H9 (cell line): Measurements from ENCODE around the gene LMO1. TPM values are rescaled to one million over a fixed set of nuclear protein-coding genes. Genes with fewer than 3 reads are reported as not detected.

Experiments used
- DNase-seq: peaks from one replicate; pipeline ENCODE4 v3.0.0-alpha.2; 2017
- H2AFZ ChIP-seq: one replicate; pipeline ENCODE4 v1.6.1; 2013; ENCODE audit warnings: mild to moderate bottlenecking, low read length, control low read depth, moderate library complexity
- H2AK5ac ChIP-seq: 2 replicates; pipeline ENCODE4 v1.6.1; 2013; ENCODE audit warnings: low read length, control low read depth, mixed read lengths; ENCODE audit not compliant: insufficient read length
- H2BK120ac ChIP-seq: one replicate; pipeline ENCODE4 v1.6.1; 2013; ENCODE audit warnings: low read depth, mild to moderate bottlenecking, low read length, control low read depth, inconsistent platforms; ENCODE audit not compliant: poor library complexity, severe bottlenecking
- H2BK12ac ChIP-seq: 2 replicates; pipeline ENCODE4 v1.6.1; 2013; ENCODE audit warnings: low read length, control low read depth, mixed read lengths, low read depth; ENCODE audit not compliant: insufficient read length
- H2BK15ac ChIP-seq: 2 replicates; pipeline ENCODE4 v1.6.1; 2013; ENCODE audit warnings: low read depth, low read length, control low read depth
- H2BK20ac ChIP-seq: one replicate; pipeline ENCODE4 v1.6.1; 2013; ENCODE audit warnings: low read depth, mild to moderate bottlenecking, low read length, control low read depth, inconsistent platforms; ENCODE audit not compliant: poor library complexity, severe bottlenecking
- H2BK5ac ChIP-seq: 2 replicates; pipeline ENCODE4 v1.6.1; 2013; ENCODE audit warnings: low read length, control low read depth, mixed read lengths; ENCODE audit not compliant: insufficient read length
- H3K14ac ChIP-seq: 2 replicates; pipeline ENCODE4 v1.6.1; 2013; ENCODE audit warnings: low read length, control low read depth; ENCODE audit not compliant: insufficient read depth
- H3K18ac ChIP-seq: 2 replicates; pipeline ENCODE4 v1.6.1; 2013; ENCODE audit warnings: low read depth, mild to moderate bottlenecking, mixed read lengths, low read length, control low read depth; ENCODE audit not compliant: insufficient read length
- H3K23ac ChIP-seq: 2 replicates; pipeline ENCODE4 v1.6.1; 2013; ENCODE audit warnings: low read length, control low read depth, mixed read lengths, low read depth; ENCODE audit not compliant: insufficient read length
- H3K23me2 ChIP-seq: 2 replicates; pipeline ENCODE4 v1.6.1; 2013; ENCODE audit warnings: low read depth, mild to moderate bottlenecking, mixed read lengths, low read length, control low read depth; ENCODE audit not compliant: insufficient read length, poor library complexity, severe bottlenecking
- H3K27ac ChIP-seq: 2 replicates; pipeline ENCODE4 v1.5.1; 2013; ENCODE audit warnings: low read length, control low read depth, mixed read lengths, low read depth; ENCODE audit not compliant: insufficient read length
- H3K27me3 ChIP-seq: 2 replicates; pipeline ENCODE4 v1.6.1; 2013; ENCODE audit warnings: low read length, control low read depth, inconsistent platforms; ENCODE audit not compliant: insufficient read depth
- H3K4ac ChIP-seq: 2 replicates; pipeline ENCODE4 v1.6.1; 2013; ENCODE audit warnings: low read depth, mild to moderate bottlenecking, control low read depth, inconsistent platforms, low read length, moderate library complexity
- H3K4me1 ChIP-seq: 2 replicates; pipeline ENCODE4 v1.6.1; 2013; ENCODE audit warnings: low read length, control low read depth, inconsistent platforms; ENCODE audit not compliant: insufficient read depth
- H3K4me2 ChIP-seq: 2 replicates; pipeline ENCODE4 v1.6.1; 2013; ENCODE audit warnings: low read length, control low read depth, mixed read lengths; ENCODE audit not compliant: insufficient read length, insufficient read depth
- H3K56ac ChIP-seq: 2 replicates; pipeline ENCODE4 v1.6.1; 2013; ENCODE audit warnings: low read depth, mild to moderate bottlenecking, mixed read lengths, low read length, control low read depth; ENCODE audit not compliant: insufficient read length
- H3K79me1 ChIP-seq: 2 replicates; pipeline ENCODE4 v1.6.1; 2013; ENCODE audit warnings: low read depth, mild to moderate bottlenecking, moderate library complexity, low read length, control low read depth, inconsistent platforms; ENCODE audit not compliant: insufficient read depth, poor library complexity, severe bottlenecking
- H3K79me2 ChIP-seq: 2 replicates; pipeline ENCODE4 v1.6.1; 2013; ENCODE audit warnings: low read length, control low read depth, inconsistent platforms; ENCODE audit not compliant: insufficient read depth
- H3K9ac ChIP-seq: 2 replicates; pipeline ENCODE4 v1.6.1; 2013; ENCODE audit warnings: low read length, control low read depth, mixed read lengths; ENCODE audit not compliant: insufficient read length; ENCODE audit errors: extremely low read depth
- H3K9me3 ChIP-seq: one replicate; pipeline ENCODE4 v1.6.1; 2013; ENCODE audit warnings: low read depth, low read length, inconsistent platforms; ENCODE audit not compliant: control insufficient read depth
- H3T11ph ChIP-seq: one replicate; pipeline ENCODE4 v1.6.1; 2013; ENCODE audit warnings: mild to moderate bottlenecking, low read length, control low read depth, inconsistent platforms
- H4K20me1 ChIP-seq: one replicate; pipeline ENCODE4 v1.6.1; 2013; ENCODE audit not compliant: control insufficient read depth, insufficient read length, insufficient read depth
- H4K5ac ChIP-seq: 2 replicates; pipeline ENCODE4 v1.6.1; 2013; ENCODE audit warnings: low read depth, mild to moderate bottlenecking, mixed read lengths, low read length, control low read depth; ENCODE audit not compliant: insufficient read length
- H4K8ac ChIP-seq: replicated peaks from 2 replicates; pipeline ENCODE4 v1.6.1; 2013; ENCODE audit warnings: low read length, control low read depth, mixed read lengths, low read depth; ENCODE audit not compliant: insufficient read length
- H4K91ac ChIP-seq: 2 replicates; pipeline ENCODE4 v1.6.1; 2013; ENCODE audit warnings: low read depth, mild to moderate bottlenecking, moderate library complexity, mixed read lengths, low read length, control low read depth; ENCODE audit not compliant: insufficient read length
- H3K27ac Mint-ChIP-seq, 3 experiments: 2 replicates in 2 of 3; 3 replicates in 1 of 3; pipeline ENCODE4 v1.8.0; 2020 to 2021; ENCODE audit warnings: mixed read lengths in 3 of 3, mild to moderate bottlenecking in 1 of 3, moderate library complexity in 1 of 3
- H3K27me3 Mint-ChIP-seq: 2 replicates; pipeline ENCODE4 v1.8.0; 2021; ENCODE audit warnings: low read depth, mild to moderate bottlenecking, moderate library complexity, mixed read lengths
- H3K36me3 Mint-ChIP-seq, 3 experiments: 2 replicates in 2 of 3; 3 replicates in 1 of 3; pipeline ENCODE4 v1.8.0; 2020 to 2021; ENCODE audit warnings: low read depth in 3 of 3, mixed read lengths in 3 of 3; ENCODE audit not compliant: insufficient read depth in 1 of 3
- H3K4me1 Mint-ChIP-seq, 2 experiments: 2 replicates each; pipeline ENCODE4 v1.8.0; 2020; ENCODE audit warnings: mixed read lengths in 2 of 2
- H3K4me3 Mint-ChIP-seq, 2 experiments: 2 replicates in 1 of 2; 3 replicates in 1 of 2; pipeline ENCODE4 v1.8.0; 2020 to 2021; ENCODE audit warnings: mild to moderate bottlenecking in 2 of 2, mixed read lengths in 2 of 2, moderate library complexity in 1 of 2
- H3K9me3 Mint-ChIP-seq, 2 experiments: 2 replicates in 1 of 2; 3 replicates in 1 of 2; pipeline ENCODE4 v1.8.0; 2020; ENCODE audit warnings: mild to moderate bottlenecking in 2 of 2, mixed read lengths in 2 of 2, moderate library complexity in 1 of 2
- CTCF ChIP-seq: fragments of 200-600 bp; sonication (generic); conservative IDR thresholded peaks from 3 replicates; pipeline ENCODE4 v1.8.0; 2021; ENCODE audit warnings: antibody characterized with exemption, mild to moderate bottlenecking
- WGBS: extraction: QIAGEN DNeasy Blood & Tissue Kit; methylation state at CpG from one replicate; pipeline ENCODE4 v1.1.7; 2013; ENCODE audit warnings: missing lambda C conversion rate, low lambda C conversion rate, mixed read lengths; ENCODE audit not compliant: insufficient read length; ENCODE audit errors: extremely low coverage; 5-methylcytosine and 5-hydroxymethylcytosine counted together
- total RNA-seq: library from RNA; stranded (reverse); gene quantifications from 2 replicates; pipeline ENCODE4 v1.2.1, GENCODE V29; 2021

LMO1 gene
- total RNA-seq, 1 experiment from 2014 or later, result 0.50 TPM

DNA sequence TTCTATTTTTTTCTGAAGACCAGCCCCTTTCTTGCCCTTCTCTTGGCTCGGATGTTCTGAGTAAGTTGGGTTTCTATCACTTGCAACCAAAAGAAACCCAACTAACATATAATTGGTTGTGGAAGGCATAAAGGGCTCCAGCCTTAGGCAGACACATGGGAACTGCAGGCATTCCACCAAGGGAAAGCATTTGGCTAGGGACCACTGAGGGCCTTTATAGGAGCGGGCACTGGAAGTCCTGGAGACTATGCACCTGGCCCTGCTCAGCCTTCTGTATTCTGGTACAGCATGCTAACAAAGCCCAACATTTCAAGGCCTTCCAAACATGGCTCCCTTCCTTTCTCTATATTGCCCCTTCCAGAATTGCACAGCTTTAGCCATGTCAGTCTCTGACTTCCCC, 17.6 kb upstream of the LMO1 start:
- no peak overlapping the region for H2BK12ac ChIP-seq
- H3K9me3 ChIP-seq, result no peaks in the 10 kb centered on the region
- peaks cover 8% of the 10 kb centered on the region for H3K23me2 ChIP-seq
- H4K8ac ChIP-seq, result no peak overlapping the region
- H3T11ph ChIP-seq, result no peak overlapping the region
- H2BK120ac ChIP-seq, result no peak overlapping the region
- H3K4me1 ChIP-seq, result no peaks in the 10 kb centered on the region; the same call in 1 of the 2 replicates
- Mint-ChIP-seq H3K4me1 (peaks cover 8 to 9% of the 10 kb centered on the region in 2 experiments; a peak in 2 of 4 replicates), H3K27me3 (peaks cover 33% of the 10 kb centered on the region), H3K27ac (no peak overlapping the region), H3K4me3 (no peak overlapping the region), H3K9me3 (peaks cover 0 to 3% of the 10 kb centered on the region in 2 experiments; a peak in 1 of 5 replicates), H3K36me3 (no peaks in the 10 kb centered on the region)
- H3K4ac ChIP-seq, result no peak overlapping the region
- H3K23ac ChIP-seq, result no peak overlapping the region
- no peak overlapping the region for H3K56ac ChIP-seq
- no peak overlapping the region for H2BK20ac ChIP-seq
- no peak overlapping the region for H2BK5ac ChIP-seq
- H4K91ac ChIP-seq, result no peak overlapping the region
- no CpG with 5 or more reads among the region's 2 CpGs for WGBS
- no peaks in the 10 kb centered on the region for H4K20me1 ChIP-seq
- no peak overlapping the region for H3K9ac ChIP-seq
- no peak overlapping the region for H3K14ac ChIP-seq
- no peak for TF ChIP-seq CTCF
- H2AK5ac ChIP-seq, result no peak overlapping the region
- H3K27me3 ChIP-seq, result peaks cover 3% of the 10 kb centered on the region; the same call in 1 of the 2 replicates
- H4K5ac ChIP-seq, result no peak overlapping the region
- no peak for DNase-seq
- H2BK15ac ChIP-seq, result no peak overlapping the region
- no peak overlapping the region for H3K18ac ChIP-seq
- no peaks in the 10 kb centered on the region for H3K79me1 ChIP-seq
- no peak overlapping the region for H2AFZ ChIP-seq
- H3K4me2 ChIP-seq, result no peak overlapping the region
- no peaks in the 10 kb centered on the region for H3K79me2 ChIP-seq
- no peak overlapping the region for H3K27ac ChIP-seq
